ENCODE measurements around the gene FOXJ2.

FOXJ2 gene

GRCh38 chr12:8093291-8093690 is 60.8 kb downstream of the FOXJ2 start:
- no peak for DNase-seq (ENCODE audit: low read depth)
- H3K4me3 ChIP-seq (ENCODE audit: control insufficient read depth, low read depth, low read length), result no peak overlapping the region
- TF ChIP-seq CTCF (IDR thresholded peaks at IDR 0.05; ENCODE audit: control insufficient read depth, insufficient read depth, low read depth, low read length, missing control alignments), result no peak

- no peak for TF ChIP-seq CTCF (IDR thresholded peaks at IDR 0.05; ENCODE audit: control insufficient read depth, insufficient read depth, low read depth, low read length, missing control alignments)
- DNase-seq (ENCODE audit: low read depth), result no peak
- H3K4me3 ChIP-seq (ENCODE audit: control insufficient read depth, low read depth, low read length), result no peak overlapping the region
Measured at GRCh38 chr12:8096281-8096915, 63.9 kb downstream of the FOXJ2 start.

GRCh38 chr12:8099235-8099634 is 66.7 kb downstream of the FOXJ2 start:
- no peak overlapping the region for H3K4me3 ChIP-seq (ENCODE audit: control insufficient read depth, low read depth, low read length)
- no peak for TF ChIP-seq CTCF (IDR thresholded peaks at IDR 0.05; ENCODE audit: control insufficient read depth, insufficient read depth, low read depth, low read length, missing control alignments)
- DNase-seq (ENCODE audit: low read depth), result no peak

Data from AG09309 (cell line).